ENCODE data around the gene FANK1. TPM values are rescaled to one million over a fixed set of nuclear protein-coding genes. Genes with fewer than 3 reads are reported as not detected.

Gene FANK1
- total and polyA plus RNA-seq, 2 experiments from 2014 or later, result 2.9 to 6.0 TPM

- 90% methylated on average over 3 of the region's 3 CpGs for WGBS (ENCODE audit: low lambda C conversion rate, missing lambda C conversion rate)
- Histone ChIP-seq H3K27ac (no peak overlapping the region), H3K27me3 (no peaks in the 10 kb centered on the region), H3K9me2 (replicated peaks; ENCODE audit: insufficient read depth) (no peaks in the 10 kb centered on the region), H3K9me3 (ENCODE audit: low read depth) (no peaks in the 10 kb centered on the region), H3K4me2 (no peak overlapping the region), H3K36me3 (replicated peaks; ENCODE audit: insufficient read depth, low read depth) (no peaks in the 10 kb centered on the region), H4K20me1 (ENCODE audit: insufficient read depth, poor library complexity, severe bottlenecking) (no peaks in the 10 kb centered on the region), H3K4me1 (ENCODE audit: insufficient read depth) (no peaks in the 10 kb centered on the region), H3K4me3 (no peak overlapping the region), H3K79me2 (no peaks in the 10 kb centered on the region), H2AFZ (no peak overlapping the region)
- no peak for TF ChIP-seq EZH2 (IDR thresholded peaks at IDR 0.05; ENCODE audit: borderline replicate concordance)
- TF ChIP-seq EZH2phosphoT487 (IDR thresholded peaks at IDR 0.05; ENCODE audit: low read depth, severe bottlenecking, unreplicated experiment), result no peak
- TF ChIP-seq CTCF (IDR thresholded peaks at IDR 0.05; ENCODE audit: poor library complexity), result no peak
- no peak for DNase-seq (ENCODE audit: low spot score)
These were observed 103.3 kb downstream of the FANK1 start for GRCh38 chr10:125999694-126000093.

- Histone ChIP-seq H2AFZ (no peak overlapping the region), H3K4me1 (ENCODE audit: insufficient read depth) (no peaks in the 10 kb centered on the region), H3K9me3 (ENCODE audit: low read depth) (no peaks in the 10 kb centered on the region), H3K27me3 (no peaks in the 10 kb centered on the region), H3K4me2 (no peak overlapping the region), H3K79me2 (no peaks in the 10 kb centered on the region), H4K20me1 (ENCODE audit: insufficient read depth, poor library complexity, severe bottlenecking) (no peaks in the 10 kb centered on the region), H3K27ac (no peak overlapping the region), H3K36me3 (replicated peaks; ENCODE audit: insufficient read depth, low read depth) (no peaks in the 10 kb centered on the region), H3K4me3 (no peak overlapping the region), H3K9me2 (replicated peaks; ENCODE audit: insufficient read depth) (no peaks in the 10 kb centered on the region)
- TF ChIP-seq EZH2phosphoT487 (IDR thresholded peaks at IDR 0.05; ENCODE audit: low read depth, severe bottlenecking, unreplicated experiment) (no peak), EZH2 (IDR thresholded peaks at IDR 0.05; ENCODE audit: borderline replicate concordance) (no peak), CTCF (IDR thresholded peaks at IDR 0.05; ENCODE audit: poor library complexity) (no peak)
- 60% methylated on average over 2 of the region's 2 CpGs for WGBS (ENCODE audit: low lambda C conversion rate, missing lambda C conversion rate)
- no peak for DNase-seq (ENCODE audit: low spot score)
These were observed 105.2 kb downstream of the FANK1 start for GRCh38 chr10:126001576-126001975.

DNA sequence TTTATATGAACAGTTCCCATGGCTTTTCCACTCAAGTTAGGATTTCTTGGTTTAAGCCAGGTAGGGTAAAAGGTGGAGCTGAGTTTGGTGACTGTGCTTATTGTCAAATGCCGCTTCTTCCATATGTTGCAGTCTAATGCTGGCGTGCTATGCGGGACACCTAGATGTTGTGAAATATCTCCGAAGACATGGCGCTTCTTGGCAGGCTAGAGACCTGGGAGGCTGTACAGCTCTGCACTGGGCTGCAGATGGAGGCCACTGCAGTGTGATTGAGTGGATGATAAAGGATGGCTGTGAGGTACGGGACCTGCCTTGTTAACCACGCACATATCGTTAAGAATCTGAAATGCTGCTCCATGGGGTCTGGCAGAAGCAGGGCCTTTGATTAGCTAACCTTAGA is 108.4 kb downstream of the FANK1 start:
- no peak for DNase-seq (ENCODE audit: low spot score)
- 81% methylated on average over 8 of the region's 8 CpGs for WGBS (ENCODE audit: low lambda C conversion rate, missing lambda C conversion rate)

More for the DNA sequence above, 108.4 kb downstream of the FANK1 start:
- TF ChIP-seq CTCF (IDR thresholded peaks at IDR 0.05; ENCODE audit: poor library complexity) (no peak), EZH2 (IDR thresholded peaks at IDR 0.05; ENCODE audit: borderline replicate concordance) (no peak), EZH2phosphoT487 (IDR thresholded peaks at IDR 0.05; ENCODE audit: low read depth, severe bottlenecking, unreplicated experiment) (no peak)
- no peaks in the 10 kb centered on the region for H3K27me3 ChIP-seq
- H3K4me2 ChIP-seq, result no peak overlapping the region
- H3K4me3 ChIP-seq, result no peak overlapping the region
- no peak overlapping the region for H3K27ac ChIP-seq
- H3K36me3 ChIP-seq (replicated peaks; ENCODE audit: insufficient read depth, low read depth), result no peaks in the 10 kb centered on the region
- no peak overlapping the region for H2AFZ ChIP-seq
- peaks cover 5% of the 10 kb centered on the region for H3K4me1 ChIP-seq (ENCODE audit: insufficient read depth)
- H3K9me2 ChIP-seq (replicated peaks; ENCODE audit: insufficient read depth), result no peaks in the 10 kb centered on the region
- H4K20me1 ChIP-seq (ENCODE audit: insufficient read depth, poor library complexity, severe bottlenecking), result no peaks in the 10 kb centered on the region
- no peaks in the 10 kb centered on the region for H3K9me3 ChIP-seq (ENCODE audit: low read depth)
- no peaks in the 10 kb centered on the region for H3K79me2 ChIP-seq
